Heart right ventricle (tissue), 16 donors: ENCODE results near the gene ARL13B. TPM values are rescaled to one million over a fixed set of nuclear protein-coding genes. Genes with fewer than 3 reads are reported as not detected.

Source experiments
- ATAC-seq, 8 donors: fragments of 200-7000 bp; cut with Tn5 transposase; one replicate each; pipeline ENCODE4 v1.9.1; 2020; ENCODE audit warnings: mild to moderate bottlenecking in 8 of 8, moderate library complexity in 8 of 8, moderate number of reproducible peaks in 1 of 8
- DNase-seq, 2 donors: peaks; one replicate each; pipeline ENCODE4 v3.0.0-alpha.2; 2020
- H3K27ac ChIP-seq, 10 donors: fragments of 200-600 bp; sonication (generic) in 2 of 10; one replicate each; pipeline versions ENCODE4 v1.5.0 to v1.8.0; 2020 to 2022; ENCODE audit warnings: mild to moderate bottlenecking in 3 of 10
- H3K27me3 ChIP-seq, 7 donors: fragments of 200-600 bp; one replicate each; pipeline ENCODE4 v1.8.0; 2021 to 2022; ENCODE audit warnings: mild to moderate bottlenecking in 2 of 7
- H3K36me3 ChIP-seq, 9 donors: fragments of 200-600 bp; sonication (generic) in 1 of 9; one replicate each; pipeline versions ENCODE4 v1.5.0 to v1.8.0; 2020 to 2022; ENCODE audit warnings: mild to moderate bottlenecking in 2 of 9
- H3K4me1 ChIP-seq, 9 donors: fragments of 200-600 bp; sonication (generic) in 1 of 9; one replicate each; pipeline versions ENCODE4 v1.5.0 to v1.8.0; 2020 to 2022; ENCODE audit warnings: mild to moderate bottlenecking in 4 of 9
- H3K4me3 ChIP-seq, 10 donors: fragments of 200-600 bp; sonication (generic) in 2 of 10; one replicate each; pipeline versions ENCODE4 v1.5.0 to v1.8.0; 2020 to 2022; ENCODE audit warnings: mild to moderate bottlenecking in 7 of 10, moderate library complexity in 2 of 10
- H3K9me3 ChIP-seq, 11 donors: fragments of 200-600 bp in 10 of 11; sonication (generic) in 2 of 11; one replicate each; pipeline versions ENCODE4 v1.5.0 to v1.8.0; 2013 to 2022; ENCODE audit warnings: mild to moderate bottlenecking in 2 of 11, control low read depth in 1 of 11, moderate library complexity in 1 of 11
- WGBS, 2 donors: extraction: QIAGEN DNeasy Blood & Tissue Kit; methylation state at CpG; one replicate each; pipeline ENCODE4 v1.1.7; 2013; ENCODE audit warnings: inconsistent platforms in 1 of 2; 5-methylcytosine and 5-hydroxymethylcytosine counted together
- intact Hi-C, 10 donors: fragments of 100-400 bp; cut with DNase I; formaldehyde crosslinking; loops; one replicate each; pipeline versions ENCODE4 v1.11.1 to v1.14.2; 2022
- polyA plus RNA-seq, 2 donors: library from polyadenylated mRNA; stranded (reverse); fragments of 200-250 nt; gene quantifications; one replicate each; pipeline ENCODE4 v1.2.3, GENCODE V29; 2013
- total RNA-seq, 10 donors: library from RNA; stranded (reverse); fragmentation: NEBNext Ultra II Directional in 3 of 10; extraction: Animal tissue kit (Norgen Biotek cat#: 25700) in 3 of 10; gene quantifications; one replicate each; pipeline versions ENCODE4 v1.2.1 to v1.2.4, GENCODE V29; 2021 to 2023
- TF ChIP-seq, protein P1 (sequence below), 9 donors: fragments of 200-600 bp; sonication (generic) in 2 of 9; IDR thresholded peaks; one replicate each; pipeline versions ENCODE4 v1.5.0 to v1.8.0; 2021 to 2022; ENCODE audit warnings: antibody characterized with exemption in 9 of 9, mild to moderate bottlenecking in 5 of 9, moderate library complexity in 1 of 9
- donor health status: Arrhythmogenic right ventricular cardiomyopathy.
- donor health status: ischemic (EF 13 %, LVEDD 7.1; RV severe dilation, severe dysfunction).
- donor health status: healthy with polysubstance abuse.
- donor health status: DM: no; HTN: yes; CAD: no.
- donor health status: DM: no; HTN: no; CAD: no.
- donor health status: ischemic (EF 25% LVEDD 6.9; RV normal size, moderate dysfunction).
- donor health status: ischemic (EF 25% LVEDD 5.7; RV mildly dilated, moderate dysfunction).
- donor health status: healthy.
- donor health status: DM: yes; HTN: yes; CAD: no.
- donor health status: Ischemic cardiomyopathy.
- donor health status: ischemic (EF 35%, LVEDD 5.7; RV mildly dilated, moderate dysfunction).
- donor health status: nonischemic (EF 11% LVEDD 7.7; RV severe dilation, severe dysfunction).
- donor health status: DM: yes; HTN: yes; CAD: no.
- donor health status: PGD.
- donor health status: ischemic (EF 29% LVEDD 5.4; RV normal size, mild dysfunction).
- donor health status: nonischemic (EF 23%, LVEDD 6.1; RV moderate dilation, normal function).

Gene ARL13B
- total and polyA plus RNA-seq, 12 donors = 2.2 to 7.4 (median 4.3) TPM

DNA sequence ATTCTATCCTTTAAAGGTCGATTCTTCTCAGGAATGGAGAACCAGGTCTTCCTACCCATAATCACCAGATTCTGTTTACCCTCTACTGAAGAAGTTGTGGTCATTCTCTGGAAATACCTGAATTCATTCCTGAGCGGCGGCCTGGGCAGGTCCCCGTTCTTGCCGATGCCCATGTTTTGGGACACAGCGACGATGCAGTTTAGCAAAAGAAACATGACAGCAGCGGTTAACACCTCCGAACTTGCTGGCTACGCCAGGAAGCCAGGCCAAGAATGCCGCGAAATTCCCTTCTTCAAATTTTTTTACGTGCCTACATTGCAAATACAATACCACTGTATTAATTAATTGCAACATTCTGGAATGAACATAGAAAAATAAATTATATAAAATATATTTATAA, 81.3 kb downstream of the ARL13B start:
- Histone ChIP-seq H3K27ac (no peak overlapping the region), H3K27me3 (no peaks in the 10 kb centered on the region), H3K4me1 (peaks cover 0 to 36% (median 22%) of the 10 kb centered on the region in 9 donors), H3K36me3 (peaks cover 0 to 35% (median 0%) of the 10 kb centered on the region in 9 donors), H3K9me3 (no peaks in the 10 kb centered on the region), H3K4me3 (no peak overlapping the region)
- intact Hi-C loops = loop anchor here in 3 of 10 donors (10.0 kb wide), 2 partner anchors 56 to 156 kb away; no protein-coding TSS in a partner anchor
- 97 to 98% methylated on average over 13 of the region's 13 CpGs for WGBS, 2 donors
- ATAC-seq (no peak), DNase-seq (no peak)
- TF ChIP-seq, protein P1, sequence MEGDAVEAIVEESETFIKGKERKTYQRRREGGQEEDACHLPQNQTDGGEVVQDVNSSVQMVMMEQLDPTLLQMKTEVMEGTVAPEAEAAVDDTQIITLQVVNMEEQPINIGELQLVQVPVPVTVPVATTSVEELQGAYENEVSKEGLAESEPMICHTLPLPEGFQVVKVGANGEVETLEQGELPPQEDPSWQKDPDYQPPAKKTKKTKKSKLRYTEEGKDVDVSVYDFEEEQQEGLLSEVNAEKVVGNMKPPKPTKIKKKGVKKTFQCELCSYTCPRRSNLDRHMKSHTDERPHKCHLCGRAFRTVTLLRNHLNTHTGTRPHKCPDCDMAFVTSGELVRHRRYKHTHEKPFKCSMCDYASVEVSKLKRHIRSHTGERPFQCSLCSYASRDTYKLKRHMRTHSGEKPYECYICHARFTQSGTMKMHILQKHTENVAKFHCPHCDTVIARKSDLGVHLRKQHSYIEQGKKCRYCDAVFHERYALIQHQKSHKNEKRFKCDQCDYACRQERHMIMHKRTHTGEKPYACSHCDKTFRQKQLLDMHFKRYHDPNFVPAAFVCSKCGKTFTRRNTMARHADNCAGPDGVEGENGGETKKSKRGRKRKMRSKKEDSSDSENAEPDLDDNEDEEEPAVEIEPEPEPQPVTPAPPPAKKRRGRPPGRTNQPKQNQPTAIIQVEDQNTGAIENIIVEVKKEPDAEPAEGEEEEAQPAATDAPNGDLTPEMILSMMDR (IDR thresholded peaks at IDR 0.05) = no peak

DNA sequence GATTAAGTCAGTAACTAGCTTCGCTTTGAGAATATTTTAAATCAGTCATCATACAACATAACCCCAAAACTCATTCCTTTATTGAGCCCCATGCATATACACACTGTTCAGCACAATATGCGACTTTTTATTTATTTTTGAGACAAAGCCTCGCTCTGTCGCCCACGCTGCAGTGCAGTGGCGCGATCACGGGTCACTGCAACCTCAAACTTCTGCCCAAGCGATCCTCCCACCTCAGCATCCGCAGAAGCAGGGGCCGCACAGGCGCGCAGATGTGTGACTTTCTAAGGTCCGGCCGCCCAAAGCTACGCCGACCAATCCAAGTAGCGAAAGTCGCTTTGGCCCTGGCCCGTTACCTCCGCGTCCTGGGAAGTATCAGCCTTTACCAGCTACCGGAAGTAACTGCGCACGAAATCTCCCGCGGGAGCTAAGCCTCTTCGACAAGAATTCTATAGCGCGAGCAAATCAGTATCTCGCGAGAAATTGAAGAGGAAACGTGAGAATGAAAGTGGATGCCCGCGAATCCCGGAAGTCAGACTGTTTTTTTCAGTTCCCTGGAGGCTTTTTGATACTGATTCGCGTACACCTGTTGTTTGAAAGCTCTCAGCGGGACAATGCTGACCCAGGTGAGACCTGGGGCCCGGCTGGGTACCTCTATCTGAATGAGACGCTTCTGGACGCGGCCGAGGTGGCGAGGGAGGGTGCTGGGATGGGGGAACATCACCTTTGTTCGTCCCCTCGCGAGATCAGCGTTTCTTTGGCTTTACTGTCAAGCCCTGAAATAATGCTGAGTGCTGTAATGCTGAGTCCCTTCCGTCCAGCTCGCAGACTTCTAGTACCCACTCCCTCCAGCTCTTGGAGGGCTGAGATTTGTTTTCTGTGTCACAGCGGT, 82.8 kb downstream of the ARL13B start, which contains the start of the genes DHFR2 and NSUN3:
DHFR2 (minus strand) TSS at position 404 of the 892 bp plus-strand sequence. CDS start 1,405 bp downstream, outside the sequence.
NSUN3 (plus strand) TSS at position 549 of the 892 bp plus-strand sequence; CDS start at position 615, 66 bp downstream.
- TF ChIP-seq, protein P1 (IDR thresholded peaks at IDR 0.05) = no peak
- peak within 1 kb of the TSS; percentile 65 to 98 (median 90) for H3K27ac ChIP-seq
- ATAC-seq (peak; percentile 91 to 98 (median 98)), DNase-seq (peak; percentile 89 to 93)
- 0 to 1% methylated on average over 52 of the region's 52 CpGs for WGBS, 2 donors
- peak within 1 kb of the TSS; percentile 42 to 83 (median 68) for H3K4me3 ChIP-seq
- H3K4me1 ChIP-seq = peaks cover 0 to 44% (median 22%) of the 10 kb centered on the region in 9 donors
- peaks cover 0 to 42% (median 0%) of the 10 kb centered on the region in 9 donors for H3K36me3 ChIP-seq
- intact Hi-C loops = loop anchor here in 5 of 10 donors (2.0 to 10.0 kb wide), 4 partner anchors 58 to 158 kb away; partner anchors contain the start of gene ARL13B (in 1 of the 5)
- peaks cover 0 to 8% (median 0%) of the 10 kb centered on the region in 11 donors for H3K9me3 ChIP-seq
- no peaks in the 10 kb centered on the region for H3K27me3 ChIP-seq

DNA sequence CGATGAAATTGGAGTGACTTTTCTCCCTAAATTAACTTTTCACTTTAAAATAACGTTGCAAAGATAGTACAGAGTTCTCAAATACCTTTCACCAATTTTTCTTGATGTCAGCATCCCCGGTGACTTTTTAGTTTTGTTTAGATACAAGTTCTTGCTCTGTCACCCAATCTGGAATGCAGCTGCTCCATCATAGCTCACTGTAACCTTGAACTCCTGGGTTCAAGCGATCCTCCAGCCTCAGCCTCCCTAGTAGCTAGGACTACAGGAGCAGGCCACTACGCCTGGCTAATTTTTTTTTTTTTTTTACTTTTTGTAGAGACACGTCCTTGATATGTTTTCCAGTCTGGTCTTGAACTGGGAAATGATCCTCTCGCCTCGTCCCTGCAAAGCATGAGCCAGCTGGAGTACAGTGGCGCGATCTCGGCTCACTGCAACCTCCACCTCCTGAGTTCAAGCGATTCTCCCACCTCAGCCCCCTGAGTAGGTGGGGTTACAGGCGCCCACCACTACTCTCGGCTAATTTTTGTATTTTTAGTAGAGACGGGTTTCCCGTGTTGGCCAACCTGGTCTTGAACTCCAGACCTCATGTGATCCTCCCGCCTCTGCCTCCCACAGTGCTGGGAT, 83.7 kb downstream of the ARL13B start:
- 55 to 58% methylated on average over 17 of the region's 17 CpGs for WGBS, 2 donors
- TF ChIP-seq, protein P1 (IDR thresholded peaks at IDR 0.05) = no peak
- H3K9me3 ChIP-seq = peaks cover 0 to 8% (median 0%) of the 10 kb centered on the region in 11 donors

More for the DNA sequence above, 83.7 kb downstream of the ARL13B start:
- Histone ChIP-seq H3K27ac (peak overlapping the region; percentile 65 to 98 (median 90)), H3K27me3 (no peaks in the 10 kb centered on the region), H3K4me3 (peak overlapping the region; percentile 42 to 83 (median 68)), H3K36me3 (peaks cover 0 to 42% (median 0%) of the 10 kb centered on the region in 9 donors), H3K4me1 (peaks cover 0 to 44% (median 22%) of the 10 kb centered on the region in 9 donors)
- intact Hi-C loops = loop anchor here in 5 of 10 donors (2.0 to 10.0 kb wide), 4 partner anchors 59 to 159 kb away; partner anchors contain the start of gene ARL13B (in 1 of the 5)
- DNase-seq (no peak), ATAC-seq (no peak)
